Testis (tissue), 3 donors: ENCODE results near the gene FMO2. TPM values are rescaled to one million over a fixed set of nuclear protein-coding genes. Genes with fewer than 3 reads are reported as not detected.

Source experiments
- DNase-seq: peaks from one replicate; pipeline ENCODE4 v3.0.0-alpha.2; 2019
- H3K27ac ChIP-seq, 2 donors: fragments of 200-600 bp; sonication (generic); one replicate each; pipeline ENCODE4 v1.5.1; 2019
- H3K27me3 ChIP-seq: fragments of 200-600 bp; sonication (generic); one replicate; pipeline ENCODE4 v1.5.1; 2019
- H3K36me3 ChIP-seq: fragments of 200-600 bp; sonication (generic); one replicate; pipeline ENCODE4 v1.5.1; 2017; ENCODE audit warnings: low read depth; ENCODE audit errors: missing control alignments
- H3K4me1 ChIP-seq: fragments of 200-600 bp; sonication (generic); one replicate; pipeline ENCODE4 v1.5.1; 2019
- H3K4me3 ChIP-seq, 2 donors: fragments of 200-600 bp; sonication (generic); one replicate each; pipeline ENCODE4 v1.5.1; 2017 to 2019
- H3K9me3 ChIP-seq: fragments of 200-600 bp; sonication (generic); one replicate; pipeline ENCODE4 v1.5.1; 2017
- CTCF ChIP-seq, 3 experiments: fragments of 450-650 bp in 2 of 3; fragments of 200-600 bp in 1 of 3; sonication (generic) in 1 of 3; IDR thresholded peaks; one replicate each; pipeline ENCODE4 v1.5.1; 2016 to 2019; ENCODE audit warnings: antibody characterized with exemption in 3 of 3, mild to moderate bottlenecking in 2 of 3, moderate library complexity in 1 of 3
- POLR2A ChIP-seq: fragments of 450-650 bp; IDR thresholded peaks from one replicate; pipeline ENCODE4 v1.6.1; 2017; ENCODE audit warnings: antibody characterized with exemption, mild to moderate bottlenecking, moderate library complexity
- WGBS, 2 donors: methylation state at CpG; one replicate each; pipeline ENCODE4 v1.1.5; 2018; 5-methylcytosine and 5-hydroxymethylcytosine counted together
- intact Hi-C: fragments of 100-400 bp; cut with DNase I; formaldehyde crosslinking; loops from one replicate; pipeline ENCODE4 v1.15.1; 2023; ENCODE audit warnings: low total_unique reads
- polyA plus RNA-seq: library from polyadenylated mRNA; stranded (reverse); fragments of 350-450 nt; fragmentation: Illumina TruSeq; extraction: RNeasy Lipid Tissue Mini Kit (QIAGEN cat#74804); gene quantifications from one replicate; pipeline ENCODE4 v1.2.3, GENCODE V29; 2014; ENCODE audit warnings: low read depth, low replicate concordance; ENCODE audit not compliant: insufficient read depth
- total RNA-seq, 2 donors: library from RNA; depleted of rRNA; stranded (reverse); fragments of >200 nt; gene quantifications; one replicate each; pipeline ENCODE4 v1.2.3, GENCODE V29; 2016

The FMO2 gene
- total and polyA plus RNA-seq, 3 donors from 2014 or later, result 2.5 to 3.4 (median 3.2) TPM

- 77 to 86% methylated on average over 3 of the region's 3 CpGs for WGBS, 2 donors
- H3K4me1 ChIP-seq, result peaks cover 2% of the 10 kb centered on the region
- TF ChIP-seq POLR2A, result no peak
- DNase-seq, result no peak
- no peaks in the 10 kb centered on the region for H3K9me3 ChIP-seq
- H3K27me3 ChIP-seq, result no peaks in the 10 kb centered on the region
- no peak overlapping the region for H3K4me3 ChIP-seq
- H3K27ac ChIP-seq, result no peak overlapping the region
- no peaks in the 10 kb centered on the region for H3K36me3 ChIP-seq
- intact Hi-C loops, result no loop called here
These were observed 21.3 kb downstream of the FMO2 start for GRCh38 chr1:171206204-171206977.

DNA sequence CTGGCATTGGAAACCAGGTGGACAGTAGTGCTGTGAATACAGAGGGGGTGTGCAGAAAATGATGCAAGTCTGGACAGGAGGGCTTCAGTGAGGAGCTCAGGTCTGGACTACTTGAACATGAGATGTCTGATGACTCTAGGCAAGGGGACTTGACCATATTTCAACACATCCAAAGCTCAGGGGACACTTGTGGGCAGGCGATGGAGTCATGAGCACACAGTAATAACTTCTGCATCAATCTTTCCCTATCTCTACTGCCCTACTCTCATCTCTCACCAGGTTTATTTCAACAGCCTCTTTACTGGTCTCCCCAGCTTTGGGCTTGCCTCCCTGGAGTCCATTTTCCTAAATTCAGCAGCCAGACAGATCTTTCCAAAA lies 21.9 kb downstream of the FMO2 start:
- no peak overlapping the region for H3K4me3 ChIP-seq
- H3K27ac ChIP-seq, result no peak overlapping the region
- WGBS, 2 donors, result 92 to 96% methylated on average over 1 of the region's 1 CpG
- intact Hi-C loops, result no loop called here
- no peaks in the 10 kb centered on the region for H3K36me3 ChIP-seq
- no peaks in the 10 kb centered on the region for H3K27me3 ChIP-seq
- H3K9me3 ChIP-seq, result no peaks in the 10 kb centered on the region
- peaks cover 2% of the 10 kb centered on the region for H3K4me1 ChIP-seq
- TF ChIP-seq CTCF (IDR thresholded peaks at IDR 0.05), result no peak
- TF ChIP-seq POLR2A, result no peak
- DNase-seq, result no peak

- no peak for TF ChIP-seq POLR2A
- TF ChIP-seq CTCF (IDR thresholded peaks at IDR 0.05), result no peak
- Histone ChIP-seq H3K27ac (no peak overlapping the region), H3K9me3 (no peaks in the 10 kb centered on the region), H3K27me3 (no peaks in the 10 kb centered on the region), H3K36me3 (no peaks in the 10 kb centered on the region), H3K4me3 (no peak overlapping the region), H3K4me1 (peaks cover 2% of the 10 kb centered on the region)
- intact Hi-C loops, result no loop called here
- 75 to 90% methylated on average over 2 of the region's 2 CpGs for WGBS, 2 donors
- DNase-seq, result no peak
These were observed 22.3 kb downstream of the FMO2 start for GRCh38 chr1:171207377-171207776.

GRCh38 chr1:171210355-171210754 lies 25.3 kb downstream of the FMO2 start:
- intact Hi-C loops, result no loop called here
- Histone ChIP-seq H3K27ac (peak overlapping the region in 1 of 2 donors; percentile 3), H3K36me3 (no peaks in the 10 kb centered on the region), H3K4me1 (peaks cover 2% of the 10 kb centered on the region), H3K27me3 (no peaks in the 10 kb centered on the region), H3K9me3 (no peaks in the 10 kb centered on the region), H3K4me3 (no peak overlapping the region)
- no peak for DNase-seq
- no peak for TF ChIP-seq POLR2A
- TF ChIP-seq CTCF (IDR thresholded peaks at IDR 0.05), result no peak
- WGBS, 2 donors, result 35 to 47% methylated on average over 1 of the region's 1 CpG

- intact Hi-C loops, result no loop called here
- 72 to 81% methylated on average over 3 of the region's 3 CpGs for WGBS, 2 donors
- no peak for DNase-seq
These were observed 27.7 kb downstream of the FMO2 start for GRCh38 chr1:171212607-171213351.

More at GRCh38 chr1:171212607-171213351, 27.7 kb downstream of the FMO2 start:
- Histone ChIP-seq H3K9me3 (no peaks in the 10 kb centered on the region), H3K4me3 (no peak overlapping the region), H3K36me3 (no peaks in the 10 kb centered on the region), H3K27me3 (no peaks in the 10 kb centered on the region), H3K27ac (no peak overlapping the region), H3K4me1 (peaks cover 2% of the 10 kb centered on the region)
- TF ChIP-seq CTCF (IDR thresholded peaks at IDR 0.05) (no peak), POLR2A (no peak)
